ENCODE results near the gene SLC35E2B. TPM values are rescaled to one million over a fixed set of nuclear protein-coding genes. Genes with fewer than 3 reads are reported as not detected.

SLC35E2B gene
- polyA plus RNA-seq, 2 of the 4 experiments (the other 2 are of a cell fraction) = 10.8 to 13.6 TPM

DNA sequence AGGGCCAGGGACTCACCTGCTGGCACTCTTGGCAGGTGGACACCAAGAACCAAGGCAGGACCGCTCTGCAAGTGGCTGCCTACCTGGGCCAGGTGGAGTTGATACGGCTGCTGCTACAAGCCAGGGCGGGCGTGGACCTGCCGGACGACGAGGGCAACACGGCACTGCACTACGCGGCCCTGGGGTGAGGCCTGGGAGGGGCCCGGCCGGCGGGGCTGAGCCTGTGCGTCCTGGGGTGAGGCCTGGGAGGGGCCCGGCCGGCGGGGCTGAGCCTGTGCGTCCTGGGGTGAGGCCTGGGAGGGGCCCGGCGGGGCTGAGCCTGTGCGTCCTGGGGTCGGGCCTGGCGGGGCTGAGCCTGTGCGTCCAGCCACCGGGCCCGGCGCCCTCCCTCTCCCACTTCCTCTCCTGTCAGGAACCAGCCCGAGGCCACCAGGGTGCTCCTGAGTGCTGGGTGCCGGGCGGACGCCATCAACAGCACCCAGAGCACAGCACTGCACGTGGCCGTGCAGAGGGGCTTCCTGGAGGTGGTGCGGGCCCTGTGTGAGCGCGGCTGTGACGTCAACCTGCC, 65.2 kb downstream of the SLC35E2B start:
- DNase-seq (ENCODE audit: low read depth in 1 of 2, low spot score in 1 of 2) (no peak), FAIRE-seq (no peak), ATAC-seq (no peak; a peak in 2 of 6 replicates)

DNA sequence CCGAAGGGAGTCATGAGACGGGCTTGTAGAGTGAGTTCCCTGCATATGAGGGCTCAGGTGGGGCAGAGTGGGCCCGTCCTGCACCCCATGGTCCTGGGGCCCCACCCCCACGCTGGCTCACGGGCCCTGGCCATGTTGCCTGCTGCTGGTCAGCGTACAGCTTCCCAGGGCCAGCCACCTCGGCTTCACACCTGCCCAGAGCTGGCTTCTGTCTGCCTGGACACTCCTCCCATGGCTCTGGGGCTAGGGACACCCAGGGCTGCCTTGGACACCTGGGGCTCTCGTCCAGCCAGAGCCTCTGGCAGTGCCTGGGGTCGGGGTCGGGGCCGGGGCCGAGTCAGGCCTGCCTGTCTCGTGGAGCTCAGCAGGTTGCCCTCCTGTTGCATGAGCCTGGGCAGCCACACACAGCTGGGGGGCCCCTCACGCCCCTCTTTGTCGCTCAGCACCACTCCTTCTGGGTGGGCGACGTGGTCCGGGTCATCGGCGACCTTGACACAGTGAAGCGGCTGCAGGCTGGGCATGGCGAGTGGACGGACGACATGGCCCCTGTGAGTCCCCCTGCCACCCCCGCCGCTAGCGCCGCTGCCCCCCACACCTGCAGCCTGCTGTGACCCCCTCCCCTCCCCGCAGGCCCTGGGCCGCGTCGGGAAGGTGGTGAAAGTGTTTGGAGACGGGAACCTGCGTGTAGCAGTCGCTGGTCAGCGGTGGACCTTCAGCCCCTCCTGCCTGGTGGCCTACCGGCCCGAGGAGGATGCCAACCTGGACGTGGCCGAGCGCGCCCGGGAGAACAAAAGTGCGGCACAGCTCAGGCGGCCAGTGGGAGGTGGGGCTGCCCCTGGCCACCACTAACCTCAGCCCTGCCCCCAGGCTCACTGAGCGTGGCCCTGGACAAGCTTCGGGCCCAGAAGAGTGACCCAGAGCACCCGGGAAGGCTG, 66.1 kb downstream of the SLC35E2B start:
- no peak for TF ChIP-seq EHF (CRISPR knock-in tag; IDR thresholded peaks at IDR 0.05)
- no peak for TF ChIP-seq HDAC2 (IDR thresholded peaks at IDR 0.05)
- no peak for TF ChIP-seq PHF8 (IDR thresholded peaks at IDR 0.05; ENCODE audit: borderline replicate concordance, low read depth)
- TF ChIP-seq HEYL (CRISPR knock-in tag; IDR thresholded peaks at IDR 0.05) = no peak
- TF ChIP-seq RNF2 (IDR thresholded peaks at IDR 0.05; ENCODE audit: borderline replicate concordance, low read depth) = no peak
- no peak for TF ChIP-seq MAZ (IDR thresholded peaks at IDR 0.05; ENCODE audit: borderline replicate concordance, low read depth, low read length)
- TF ChIP-seq, protein P1, sequence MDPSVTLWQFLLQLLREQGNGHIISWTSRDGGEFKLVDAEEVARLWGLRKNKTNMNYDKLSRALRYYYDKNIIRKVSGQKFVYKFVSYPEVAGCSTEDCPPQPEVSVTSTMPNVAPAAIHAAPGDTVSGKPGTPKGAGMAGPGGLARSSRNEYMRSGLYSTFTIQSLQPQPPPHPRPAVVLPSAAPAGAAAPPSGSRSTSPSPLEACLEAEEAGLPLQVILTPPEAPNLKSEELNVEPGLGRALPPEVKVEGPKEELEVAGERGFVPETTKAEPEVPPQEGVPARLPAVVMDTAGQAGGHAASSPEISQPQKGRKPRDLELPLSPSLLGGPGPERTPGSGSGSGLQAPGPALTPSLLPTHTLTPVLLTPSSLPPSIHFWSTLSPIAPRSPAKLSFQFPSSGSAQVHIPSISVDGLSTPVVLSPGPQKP (IDR thresholded peaks at IDR 0.05; ENCODE audit: low read depth, low read length) = no peak
- TF ChIP-seq NPAS2 (CRISPR knock-in tag; IDR thresholded peaks at IDR 0.05; ENCODE audit: borderline replicate concordance) = no peak
- H3K27ac ChIP-seq = no peak overlapping the region
- FAIRE-seq (no peak), DNase-seq (ENCODE audit: low read depth in 1 of 2, low spot score in 1 of 2) (no peak), ATAC-seq (no peak)
- H3K4me1 ChIP-seq = no peaks in the 10 kb centered on the region
- ChIA-PET CTCF (no interaction called here), POLR2A (no interaction called here)
- H3K4me2 ChIP-seq = no peak overlapping the region
- 77% methylated on average over 24 of the region's 48 CpGs for WGBS (ENCODE audit: missing lambda C conversion rate)
- no peaks in the 10 kb centered on the region for H3K9me3 ChIP-seq
- no peak overlapping the region for H3K4me3 ChIP-seq

More for the DNA sequence above, 65.2 kb downstream of the SLC35E2B start:
- CTCF ChIA-PET = no interaction called here
- TF ChIP-seq NR3C1 (IDR thresholded peaks at IDR 0.05) (no peak), CTCF (IDR thresholded peaks at IDR 0.05) (no peak), POLR2AphosphoS2 (conservative IDR thresholded peaks at IDR 0.05; ENCODE audit: low read length) (no peak)
- POLR2A ChIA-PET = no interaction called here
- WGBS (ENCODE audit: missing lambda C conversion rate) = 81% methylated on average over 7 of the region's 37 CpGs
- no peak overlapping the region for H3K4me2 ChIP-seq
- H3K4me1 ChIP-seq = no peaks in the 10 kb centered on the region
- H3K27ac ChIP-seq = no peak overlapping the region
- H3K4me3 ChIP-seq = no peak overlapping the region
- H3K9me3 ChIP-seq = no peaks in the 10 kb centered on the region

- FAIRE-seq = no peak
- Histone ChIP-seq H3K4me3 (no peak overlapping the region), H3K4me1 (no peaks in the 10 kb centered on the region), H3K4me2 (no peak overlapping the region), H3K9me3 (no peaks in the 10 kb centered on the region), H3K27ac (no peak overlapping the region)
- ChIA-PET CTCF (no interaction called here), POLR2A (no interaction called here)
- WGBS (ENCODE audit: missing lambda C conversion rate) = 67% methylated on average over 8 of the region's 8 CpGs
- TF ChIP-seq TP53 (CRISPR knock-in tag; IDR thresholded peaks at IDR 0.05) = no peak
- TF ChIP-seq MYC (IDR thresholded peaks at IDR 0.05; ENCODE audit: borderline replicate concordance, low read length) = no peak
- TF ChIP-seq NFE2L2 (conservative IDR thresholded peaks at IDR 0.05; ENCODE audit: low read length) = no peak
- no peak for TF ChIP-seq RAD21 (conservative IDR thresholded peaks at IDR 0.05 in 1 of 2, IDR thresholded peaks at IDR 0.05 in 1 of 2)
- TF ChIP-seq RNF2 (IDR thresholded peaks at IDR 0.05; ENCODE audit: borderline replicate concordance, low read depth) = no peak
- no peak for TF ChIP-seq HOXB13 (CRISPR knock-in tag; IDR thresholded peaks at IDR 0.05; ENCODE audit: low read depth)
- no peak for TF ChIP-seq ZFP36 (IDR thresholded peaks at IDR 0.05; ENCODE audit: borderline replicate concordance, partially characterized antibody)
- TF ChIP-seq CHD4 (IDR thresholded peaks at IDR 0.05; ENCODE audit: borderline replicate concordance) = no peak
- no peak for TF ChIP-seq KDM5A (IDR thresholded peaks at IDR 0.05)
- TF ChIP-seq, protein P2, sequence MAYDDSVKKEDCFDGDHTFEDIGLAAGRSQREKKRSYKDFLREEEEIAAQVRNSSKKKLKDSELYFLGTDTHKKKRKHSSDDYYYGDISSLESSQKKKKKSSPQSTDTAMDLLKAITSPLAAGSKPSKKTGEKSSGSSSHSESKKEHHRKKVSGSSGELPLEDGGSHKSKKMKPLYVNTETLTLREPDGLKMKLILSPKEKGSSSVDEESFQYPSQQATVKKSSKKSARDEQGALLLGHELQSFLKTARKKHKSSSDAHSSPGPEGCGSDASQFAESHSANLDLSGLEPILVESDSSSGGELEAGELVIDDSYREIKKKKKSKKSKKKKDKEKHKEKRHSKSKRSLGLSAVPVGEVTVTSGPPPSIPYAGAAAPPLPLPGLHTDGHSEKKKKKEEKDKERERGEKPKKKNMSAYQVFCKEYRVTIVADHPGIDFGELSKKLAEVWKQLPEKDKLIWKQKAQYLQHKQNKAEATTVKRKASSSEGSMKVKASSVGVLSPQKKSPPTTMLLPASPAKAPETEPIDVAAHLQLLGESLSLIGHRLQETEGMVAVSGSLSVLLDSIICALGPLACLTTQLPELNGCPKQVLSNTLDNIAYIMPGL (CRISPR knock-in tag; IDR thresholded peaks at IDR 0.05; ENCODE audit: borderline replicate concordance) = no peak
- no peak for TF ChIP-seq CEBPB (IDR thresholded peaks at IDR 0.05)
- no peak for TF ChIP-seq FOSB (CRISPR knock-in tag; IDR thresholded peaks at IDR 0.05)
- ATAC-seq = no peak
- no peak for DNase-seq (ENCODE audit: low read depth in 1 of 2, low spot score in 1 of 2)
Observed at GRCh38 chr1:1625824-1626206, 66.8 kb downstream of the SLC35E2B start.

All from A549 (cell line).